ENCODE data around the gene AK4. TPM values are rescaled to one million over a fixed set of nuclear protein-coding genes. Genes with fewer than 3 reads are reported as not detected.

Gene AK4
- total and polyA plus RNA-seq, 4 donors, result 52.3 to 106 (median 59.3) TPM

DNA sequence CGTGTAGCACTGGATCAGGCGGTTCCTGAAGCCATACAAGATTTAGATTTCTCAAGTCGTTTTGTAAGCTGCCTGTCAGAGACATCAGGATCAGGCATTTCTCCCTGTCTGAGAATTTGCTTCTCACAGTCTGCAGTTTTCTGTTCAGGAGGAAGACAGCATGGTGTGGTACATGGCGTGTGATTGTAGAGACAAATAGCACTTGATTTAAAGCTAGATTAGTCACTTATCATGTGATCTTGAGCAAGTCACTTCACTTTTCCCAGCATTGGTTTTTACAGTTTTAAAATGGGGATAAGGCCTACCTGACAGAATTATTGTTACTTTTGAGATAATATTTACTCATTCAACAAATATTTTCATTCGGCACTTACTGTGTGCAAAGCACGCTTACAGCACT lies 63.3 kb downstream of the AK4 start:
- no peak for DNase-seq (ENCODE audit: low spot score)
- 86% methylated on average over 6 of the region's 6 CpGs for WGBS
- TF ChIP-seq EGR1 (IDR thresholded peaks at IDR 0.05; ENCODE audit: low read depth in 2 of 2) (no peak), YY1 (IDR thresholded peaks at IDR 0.05) (no peak)

DNA sequence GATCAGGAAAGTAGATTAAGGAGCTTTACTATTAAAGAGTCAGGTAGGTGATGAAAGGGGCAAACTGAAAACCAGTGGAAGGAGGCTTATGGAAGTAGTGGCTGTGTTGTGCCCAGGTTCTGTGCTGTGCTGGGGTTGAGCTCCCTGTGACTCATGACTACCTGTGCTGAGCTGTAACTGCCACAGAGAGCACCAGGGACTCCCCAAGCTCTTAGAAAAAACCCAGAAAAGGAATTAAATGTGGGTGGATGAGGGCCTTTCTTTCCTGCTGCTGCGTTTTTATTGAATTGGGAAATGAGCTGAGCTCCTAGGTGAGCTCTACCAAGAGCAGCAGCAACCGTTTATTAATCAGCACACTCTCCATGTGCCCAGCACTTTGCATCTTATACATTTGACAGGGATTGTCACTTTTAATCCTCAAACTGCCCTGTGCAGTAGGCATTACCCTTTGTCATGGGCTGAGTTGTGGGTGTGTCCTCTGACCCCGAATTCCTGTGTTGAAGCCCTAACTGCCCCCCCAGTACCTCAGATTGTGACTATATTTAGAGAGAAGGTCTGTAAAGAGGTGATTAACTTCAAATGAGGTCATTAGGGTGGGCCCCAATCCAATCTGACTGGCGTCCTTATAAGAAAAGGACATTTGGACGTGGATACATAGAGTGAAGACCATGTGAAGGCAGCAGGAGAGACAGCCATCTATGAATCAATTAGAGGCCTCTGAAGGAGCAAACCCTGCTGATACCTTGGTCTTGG lies 65.4 kb downstream of the AK4 start:
- Histone ChIP-seq H3K4me3 (ENCODE audit: low read depth in 1 of 3, low read length in 3 of 3) (no peak overlapping the region), H3K4me1 (ENCODE audit: control insufficient read depth in 4 of 4, insufficient read depth in 4 of 4, low read length in 3 of 4) (peaks cover 0 to 11% (median 6%) of the 10 kb centered on the region in 4 donors), H3K36me3 (ENCODE audit: control insufficient read depth in 4 of 4, insufficient read depth in 3 of 4, low read depth in 1 of 4, low read length in 3 of 4) (no peaks in the 10 kb centered on the region), H3K9me3 (ENCODE audit: control insufficient read depth in 4 of 4, low read length in 3 of 4) (no peaks in the 10 kb centered on the region), H3K27ac (ENCODE audit: low read depth in 1 of 2, low read length in 2 of 2) (no peak overlapping the region), H3K9ac (ENCODE audit: low read depth in 1 of 2, low read length in 2 of 2) (no peak overlapping the region), H3K27me3 (ENCODE audit: control insufficient read depth in 4 of 4, insufficient read depth in 4 of 4, low read length in 3 of 4) (no peaks in the 10 kb centered on the region)
- no peak for DNase-seq (ENCODE audit: low spot score)
- TF ChIP-seq HNF4A (conservative IDR thresholded peaks at IDR 0.05) (no peak), FOXA2 (IDR thresholded peaks at IDR 0.05) (no peak), SP1 (IDR thresholded peaks at IDR 0.05) (no peak), YY1 (IDR thresholded peaks at IDR 0.05) (no peak), RXRA (IDR thresholded peaks at IDR 0.05) (no peak), EGR1 (IDR thresholded peaks at IDR 0.05; ENCODE audit: low read depth in 2 of 2) (no peak), FOXA1 (IDR thresholded peaks at IDR 0.05) (no peak), HNF4G (IDR thresholded peaks at IDR 0.05) (no peak), NR2F2 (IDR thresholded peaks at IDR 0.05) (no peak), GABPA (IDR thresholded peaks at IDR 0.05 in 1 of 2, conservative IDR thresholded peaks at IDR 0.05 in 1 of 2) (no peak), TAF1 (conservative IDR thresholded peaks at IDR 0.05) (no peak), RAD21 (IDR thresholded peaks at IDR 0.05) (no peak)
- TF ChIP-seq, protein P1, sequence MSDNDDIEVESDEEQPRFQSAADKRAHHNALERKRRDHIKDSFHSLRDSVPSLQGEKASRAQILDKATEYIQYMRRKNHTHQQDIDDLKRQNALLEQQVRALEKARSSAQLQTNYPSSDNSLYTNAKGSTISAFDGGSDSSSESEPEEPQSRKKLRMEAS (IDR thresholded peaks at IDR 0.05), result no peak
- TF ChIP-seq, protein P2, sequence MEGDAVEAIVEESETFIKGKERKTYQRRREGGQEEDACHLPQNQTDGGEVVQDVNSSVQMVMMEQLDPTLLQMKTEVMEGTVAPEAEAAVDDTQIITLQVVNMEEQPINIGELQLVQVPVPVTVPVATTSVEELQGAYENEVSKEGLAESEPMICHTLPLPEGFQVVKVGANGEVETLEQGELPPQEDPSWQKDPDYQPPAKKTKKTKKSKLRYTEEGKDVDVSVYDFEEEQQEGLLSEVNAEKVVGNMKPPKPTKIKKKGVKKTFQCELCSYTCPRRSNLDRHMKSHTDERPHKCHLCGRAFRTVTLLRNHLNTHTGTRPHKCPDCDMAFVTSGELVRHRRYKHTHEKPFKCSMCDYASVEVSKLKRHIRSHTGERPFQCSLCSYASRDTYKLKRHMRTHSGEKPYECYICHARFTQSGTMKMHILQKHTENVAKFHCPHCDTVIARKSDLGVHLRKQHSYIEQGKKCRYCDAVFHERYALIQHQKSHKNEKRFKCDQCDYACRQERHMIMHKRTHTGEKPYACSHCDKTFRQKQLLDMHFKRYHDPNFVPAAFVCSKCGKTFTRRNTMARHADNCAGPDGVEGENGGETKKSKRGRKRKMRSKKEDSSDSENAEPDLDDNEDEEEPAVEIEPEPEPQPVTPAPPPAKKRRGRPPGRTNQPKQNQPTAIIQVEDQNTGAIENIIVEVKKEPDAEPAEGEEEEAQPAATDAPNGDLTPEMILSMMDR (IDR thresholded peaks at IDR 0.05; ENCODE audit: low read depth, low read length, missing input control), result no peak
- TF ChIP-seq, protein P3, sequence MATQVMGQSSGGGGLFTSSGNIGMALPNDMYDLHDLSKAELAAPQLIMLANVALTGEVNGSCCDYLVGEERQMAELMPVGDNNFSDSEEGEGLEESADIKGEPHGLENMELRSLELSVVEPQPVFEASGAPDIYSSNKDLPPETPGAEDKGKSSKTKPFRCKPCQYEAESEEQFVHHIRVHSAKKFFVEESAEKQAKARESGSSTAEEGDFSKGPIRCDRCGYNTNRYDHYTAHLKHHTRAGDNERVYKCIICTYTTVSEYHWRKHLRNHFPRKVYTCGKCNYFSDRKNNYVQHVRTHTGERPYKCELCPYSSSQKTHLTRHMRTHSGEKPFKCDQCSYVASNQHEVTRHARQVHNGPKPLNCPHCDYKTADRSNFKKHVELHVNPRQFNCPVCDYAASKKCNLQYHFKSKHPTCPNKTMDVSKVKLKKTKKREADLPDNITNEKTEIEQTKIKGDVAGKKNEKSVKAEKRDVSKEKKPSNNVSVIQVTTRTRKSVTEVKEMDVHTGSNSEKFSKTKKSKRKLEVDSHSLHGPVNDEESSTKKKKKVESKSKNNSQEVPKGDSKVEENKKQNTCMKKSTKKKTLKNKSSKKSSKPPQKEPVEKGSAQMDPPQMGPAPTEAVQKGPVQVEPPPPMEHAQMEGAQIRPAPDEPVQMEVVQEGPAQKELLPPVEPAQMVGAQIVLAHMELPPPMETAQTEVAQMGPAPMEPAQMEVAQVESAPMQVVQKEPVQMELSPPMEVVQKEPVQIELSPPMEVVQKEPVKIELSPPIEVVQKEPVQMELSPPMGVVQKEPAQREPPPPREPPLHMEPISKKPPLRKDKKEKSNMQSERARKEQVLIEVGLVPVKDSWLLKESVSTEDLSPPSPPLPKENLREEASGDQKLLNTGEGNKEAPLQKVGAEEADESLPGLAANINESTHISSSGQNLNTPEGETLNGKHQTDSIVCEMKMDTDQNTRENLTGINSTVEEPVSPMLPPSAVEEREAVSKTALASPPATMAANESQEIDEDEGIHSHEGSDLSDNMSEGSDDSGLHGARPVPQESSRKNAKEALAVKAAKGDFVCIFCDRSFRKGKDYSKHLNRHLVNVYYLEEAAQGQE (IDR thresholded peaks at IDR 0.05), result no peak
- TF ChIP-seq, protein P4, sequence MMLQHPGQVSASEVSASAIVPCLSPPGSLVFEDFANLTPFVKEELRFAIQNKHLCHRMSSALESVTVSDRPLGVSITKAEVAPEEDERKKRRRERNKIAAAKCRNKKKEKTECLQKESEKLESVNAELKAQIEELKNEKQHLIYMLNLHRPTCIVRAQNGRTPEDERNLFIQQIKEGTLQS (IDR thresholded peaks at IDR 0.05), result no peak
- TF ChIP-seq, protein P5, sequence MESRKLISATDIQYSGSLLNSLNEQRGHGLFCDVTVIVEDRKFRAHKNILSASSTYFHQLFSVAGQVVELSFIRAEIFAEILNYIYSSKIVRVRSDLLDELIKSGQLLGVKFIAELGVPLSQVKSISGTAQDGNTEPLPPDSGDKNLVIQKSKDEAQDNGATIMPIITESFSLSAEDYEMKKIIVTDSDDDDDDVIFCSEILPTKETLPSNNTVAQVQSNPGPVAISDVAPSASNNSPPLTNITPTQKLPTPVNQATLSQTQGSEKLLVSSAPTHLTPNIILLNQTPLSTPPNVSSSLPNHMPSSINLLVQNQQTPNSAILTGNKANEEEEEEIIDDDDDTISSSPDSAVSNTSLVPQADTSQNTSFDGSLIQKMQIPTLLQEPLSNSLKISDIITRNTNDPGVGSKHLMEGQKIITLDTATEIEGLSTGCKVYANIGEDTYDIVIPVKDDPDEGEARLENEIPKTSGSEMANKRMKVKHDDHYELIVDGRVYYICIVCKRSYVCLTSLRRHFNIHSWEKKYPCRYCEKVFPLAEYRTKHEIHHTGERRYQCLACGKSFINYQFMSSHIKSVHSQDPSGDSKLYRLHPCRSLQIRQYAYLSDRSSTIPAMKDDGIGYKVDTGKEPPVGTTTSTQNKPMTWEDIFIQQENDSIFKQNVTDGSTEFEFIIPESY (IDR thresholded peaks at IDR 0.05), result no peak
- 75% methylated on average over 5 of the region's 5 CpGs for WGBS

More for the DNA sequence above, 63.3 kb downstream of the AK4 start:
- Histone ChIP-seq H3K27me3 (ENCODE audit: control insufficient read depth in 4 of 4, insufficient read depth in 4 of 4, low read length in 3 of 4) (no peaks in the 10 kb centered on the region), H3K9me3 (ENCODE audit: control insufficient read depth in 4 of 4, low read length in 3 of 4) (no peaks in the 10 kb centered on the region), H3K4me3 (ENCODE audit: low read depth in 1 of 3, low read length in 3 of 3) (no peak overlapping the region), H3K36me3 (ENCODE audit: control insufficient read depth in 4 of 4, insufficient read depth in 3 of 4, low read depth in 1 of 4, low read length in 3 of 4) (no peaks in the 10 kb centered on the region), H3K27ac (ENCODE audit: low read depth in 1 of 2, low read length in 2 of 2) (no peak overlapping the region), H3K9ac (ENCODE audit: low read depth in 1 of 2, low read length in 2 of 2) (no peak overlapping the region), H3K4me1 (ENCODE audit: control insufficient read depth in 4 of 4, insufficient read depth in 4 of 4, low read length in 3 of 4) (peaks cover 0 to 27% (median 20%) of the 10 kb centered on the region in 4 donors)
